ENCODE measurements around the gene ARID1B.
A peak's percentile ranks its signal among the peaks of the same experiment; 100 is the strongest.

DNA sequence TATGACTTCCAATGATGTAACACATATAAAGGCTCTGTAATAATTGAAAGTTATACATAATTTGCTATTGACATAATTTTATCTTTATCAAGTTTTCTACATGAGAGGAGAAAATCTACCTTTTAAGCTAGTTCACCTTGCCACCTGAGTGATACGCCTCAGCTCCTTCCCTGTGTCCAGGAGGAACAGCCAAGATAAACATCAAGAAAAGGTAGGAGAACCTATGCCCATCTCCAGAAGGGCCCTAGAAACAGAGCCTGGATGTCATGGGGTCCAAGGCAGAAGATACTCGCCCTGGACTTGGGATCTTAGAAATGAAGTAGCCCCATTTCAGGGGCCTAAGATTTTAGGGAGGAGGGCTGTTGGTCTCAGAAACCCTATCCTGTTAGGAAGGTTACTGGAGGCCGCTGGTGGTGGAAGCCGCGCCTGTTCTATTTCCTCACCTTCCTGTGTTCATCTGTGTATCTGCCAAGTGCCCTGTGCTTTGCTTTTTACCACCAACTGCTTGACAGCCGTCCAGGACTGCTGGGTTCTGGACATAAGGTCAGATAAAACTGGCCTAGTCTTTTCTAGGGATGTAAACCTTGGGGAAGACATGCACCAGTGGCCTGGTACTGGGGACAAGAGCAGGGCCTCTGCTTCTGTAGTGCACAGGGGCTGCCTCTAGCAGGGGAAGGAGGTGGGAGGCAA, 178.5 kb downstream of the ARID1B start:
- TF ChIP-seq POLR2AphosphoS5 (IDR thresholded peaks at IDR 0.05) (peak in 2 of 4 donors; percentile 17 to 36), EP300 (IDR thresholded peaks at IDR 0.05) (no peak)
